Measurements from ENCODE around the gene AMPD3.

AMPD3 gene

DNA sequence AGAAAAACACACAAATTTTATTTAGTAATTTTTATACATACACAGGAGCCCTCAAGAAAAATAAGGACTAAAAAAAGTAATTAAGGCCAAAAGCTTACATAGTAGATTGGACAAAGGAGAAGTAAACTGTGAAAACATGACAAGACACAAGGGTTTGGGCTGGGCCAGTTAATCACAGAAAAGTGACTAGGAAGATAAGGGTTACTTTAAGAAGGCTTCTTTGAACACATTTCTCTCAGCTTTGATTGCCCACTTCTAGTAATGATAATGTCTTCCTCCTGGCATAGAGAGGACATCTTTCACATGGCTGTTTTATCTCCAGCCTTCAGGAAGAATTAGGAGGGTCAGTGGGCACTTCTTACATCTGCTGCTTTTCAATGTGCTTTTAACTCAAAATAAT, 82.5 kb downstream of the AMPD3 start:
- peak overlapping the region in 1 of 2 donors; percentile 66 for H3K27ac ChIP-seq
- no peak for DNase-seq (ENCODE audit: low spot score)
- TF ChIP-seq CTCF (IDR thresholded peaks at IDR 0.05): no peak
- H3K4me3 ChIP-seq: no peak overlapping the region

DNA sequence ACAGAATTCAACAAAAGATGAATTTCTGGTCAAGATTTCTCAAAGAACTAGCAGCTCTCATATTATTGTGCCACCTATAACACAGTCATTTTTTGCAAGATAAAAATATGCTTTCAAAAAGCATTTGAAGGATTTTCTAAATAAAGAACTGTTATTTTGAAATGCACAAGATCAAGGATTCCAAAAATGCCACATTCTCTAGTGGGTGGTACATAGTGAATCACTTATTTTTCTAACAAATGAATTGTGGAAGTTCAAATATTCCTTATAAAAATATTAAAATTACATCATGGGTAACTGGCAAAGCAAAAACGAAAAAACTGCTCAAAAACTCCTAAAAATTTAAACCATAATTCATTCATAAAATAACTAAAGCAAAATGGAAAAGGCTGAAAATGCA, 83.9 kb downstream of the AMPD3 start:
- H3K4me3 ChIP-seq: no peak overlapping the region
- no peak for TF ChIP-seq CTCF (IDR thresholded peaks at IDR 0.05)
- peak overlapping the region; percentile 66 to 91 for H3K27ac ChIP-seq
- DNase-seq (ENCODE audit: low spot score): no peak

DNA sequence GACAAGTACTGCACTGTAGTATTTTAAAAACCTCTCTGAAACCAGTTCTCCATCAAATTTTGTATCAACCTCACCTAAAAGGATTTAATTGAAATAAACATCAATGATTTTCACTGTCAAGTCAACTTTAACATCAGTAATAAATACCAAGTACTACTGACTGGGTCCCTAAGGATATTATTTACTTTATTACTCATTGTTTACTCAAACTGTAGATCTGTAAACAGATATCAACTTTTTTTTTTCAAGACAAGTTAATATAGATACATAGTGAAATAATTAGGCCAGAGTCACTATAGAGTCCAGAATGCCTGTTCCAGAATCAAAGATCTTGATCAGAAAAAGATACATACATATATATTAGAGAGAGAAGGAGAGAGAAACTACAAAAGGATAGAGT, 84.3 kb downstream of the AMPD3 start:
- Histone ChIP-seq H3K4me3 (no peak overlapping the region), H3K27ac (peak overlapping the region; percentile 48 to 91)
- DNase-seq (ENCODE audit: low spot score): no peak
- no peak for TF ChIP-seq CTCF (IDR thresholded peaks at IDR 0.05)

GRCh38 chr11:10540546-10540914, 85.5 kb downstream of the AMPD3 start:
- no peak for TF ChIP-seq CTCF (IDR thresholded peaks at IDR 0.05)
- Histone ChIP-seq H3K4me3 (peak overlapping the region; percentile 96), H3K27ac (peak overlapping the region; percentile 91 to 95)
- DNase-seq (ENCODE audit: low spot score): no peak

GRCh38 chr11:10540915-10541560, 86.0 kb downstream of the AMPD3 start, which contains the start of gene RNF141:
RNF141 (minus strand) TSS chr11:10541187; CDS start chr11:10534158, 7,029 bp downstream.
- peak; percentile 62 for TF ChIP-seq CTCF (IDR thresholded peaks at IDR 0.05)
- peak; percentile 95 for DNase-seq (ENCODE audit: low spot score)
- Histone ChIP-seq H3K4me3 (peak within 1 kb of the TSS; percentile 96), H3K27ac (peak within 1 kb of the TSS; percentile 91 to 95)

GRCh38 chr11:10541561-10541930, 86.5 kb downstream of the AMPD3 start:
- Histone ChIP-seq H3K4me3 (peak overlapping the region; percentile 96), H3K27ac (peak overlapping the region; percentile 91 to 95)
- DNase-seq (ENCODE audit: low spot score): no peak
- no peak for TF ChIP-seq CTCF (IDR thresholded peaks at IDR 0.05)

DNA sequence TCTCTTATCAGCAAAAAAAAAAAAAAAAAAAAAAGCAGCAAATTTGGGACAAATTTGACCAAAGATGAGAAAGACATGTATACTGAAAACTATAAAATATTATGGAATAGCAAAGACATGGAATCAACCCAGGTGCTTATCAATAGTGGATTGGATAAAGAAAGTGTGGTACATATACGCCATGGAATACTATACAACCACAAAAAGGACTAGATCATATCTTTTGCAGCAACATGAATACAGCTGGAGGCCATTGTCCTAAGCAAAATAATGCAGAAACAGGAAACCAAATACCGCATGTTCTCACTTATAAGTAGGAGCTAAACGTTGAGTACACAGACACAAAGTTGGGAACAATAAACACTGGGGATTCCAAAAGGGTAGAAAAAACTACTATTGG, 87.7 kb downstream of the AMPD3 start:
- no peak for TF ChIP-seq CTCF (IDR thresholded peaks at IDR 0.05)
- H3K27ac ChIP-seq: no peak overlapping the region
- no peak for DNase-seq (ENCODE audit: low spot score)
- no peak overlapping the region for H3K4me3 ChIP-seq
